Stimulated activated CD8-positive, alpha-beta memory T cell treated with anti-CD3 and anti-CD28 coated beads, Interleukin-12 subunit alpha, Interleukin-12 subunit beta, amount 100 ng/mL, for 1 hour (primary cell): ENCODE measurements around the gene TRMT10B.

Experiments
- DNase-seq: peaks from one replicate; pipeline ENCODE4 v3.0.0-alpha.2; 2020; ENCODE audit warnings: low read depth

Gene TRMT10B, protein sequence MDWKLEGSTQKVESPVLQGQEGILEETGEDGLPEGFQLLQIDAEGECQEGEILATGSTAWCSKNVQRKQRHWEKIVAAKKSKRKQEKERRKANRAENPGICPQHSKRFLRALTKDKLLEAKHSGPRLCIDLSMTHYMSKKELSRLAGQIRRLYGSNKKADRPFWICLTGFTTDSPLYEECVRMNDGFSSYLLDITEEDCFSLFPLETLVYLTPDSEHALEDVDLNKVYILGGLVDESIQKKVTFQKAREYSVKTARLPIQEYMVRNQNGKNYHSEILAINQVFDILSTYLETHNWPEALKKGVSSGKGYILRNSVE

DNA sequence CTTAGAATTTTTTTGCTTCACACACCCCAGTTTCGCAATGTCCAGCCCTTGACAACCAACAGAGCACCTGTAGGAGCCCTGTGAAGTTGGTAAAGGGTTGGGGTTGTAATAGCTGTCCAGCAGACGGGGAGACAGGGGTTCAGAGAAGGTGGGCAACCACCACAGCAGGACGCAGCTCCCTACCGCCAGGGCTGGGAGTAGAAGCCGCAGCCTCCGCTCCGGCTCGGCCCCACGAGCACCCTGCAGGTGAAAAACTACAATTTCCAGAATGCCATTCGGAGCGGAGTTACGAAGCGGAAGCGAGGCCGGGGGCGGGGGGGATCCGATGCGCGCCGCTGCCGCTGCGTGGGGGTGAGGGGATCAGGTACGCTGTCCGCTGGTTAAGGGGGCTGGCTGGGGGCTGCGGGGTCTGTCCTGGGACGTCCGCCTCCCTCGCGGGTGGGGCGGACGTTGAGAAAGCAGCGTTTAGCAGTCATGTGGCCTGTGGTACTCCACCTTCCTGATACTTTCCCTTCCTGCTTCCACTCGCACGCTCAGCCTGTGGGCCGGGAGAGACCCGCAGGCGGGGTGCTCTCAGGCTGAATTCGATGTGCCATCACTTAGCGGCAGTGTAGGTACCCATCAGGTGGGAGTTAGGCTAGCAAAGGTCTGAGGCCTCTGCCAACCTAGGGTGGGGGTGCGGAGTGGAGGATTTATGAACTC lies at the start of gene TRMT10B:
TRMT10B (plus strand) TSS at position 317 of the 702 bp plus-strand sequence. CDS start 8,127 bp downstream, outside the sequence.
- peak; percentile 47 for DNase-seq

DNA sequence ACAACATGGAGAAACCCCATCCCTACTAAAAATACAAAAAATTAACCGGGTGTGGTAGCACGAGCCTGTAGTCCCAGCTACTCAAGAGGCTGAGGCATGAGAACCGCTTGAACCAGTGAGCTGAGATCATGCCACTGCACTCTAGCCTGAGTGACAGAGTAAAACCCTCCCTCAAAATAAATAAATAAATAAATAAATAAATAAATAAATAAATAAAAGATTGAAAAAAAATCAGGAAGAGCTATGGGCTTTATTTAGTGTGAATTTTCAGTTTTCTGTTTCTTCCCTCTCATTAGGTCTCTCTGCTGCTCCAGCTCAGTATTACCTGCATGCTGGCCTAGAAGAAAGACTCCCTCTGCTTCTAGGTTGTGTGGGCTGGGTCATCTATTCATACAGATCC lies 47.8 kb upstream of the TRMT10B start:
- DNase-seq: no peak

DNA sequence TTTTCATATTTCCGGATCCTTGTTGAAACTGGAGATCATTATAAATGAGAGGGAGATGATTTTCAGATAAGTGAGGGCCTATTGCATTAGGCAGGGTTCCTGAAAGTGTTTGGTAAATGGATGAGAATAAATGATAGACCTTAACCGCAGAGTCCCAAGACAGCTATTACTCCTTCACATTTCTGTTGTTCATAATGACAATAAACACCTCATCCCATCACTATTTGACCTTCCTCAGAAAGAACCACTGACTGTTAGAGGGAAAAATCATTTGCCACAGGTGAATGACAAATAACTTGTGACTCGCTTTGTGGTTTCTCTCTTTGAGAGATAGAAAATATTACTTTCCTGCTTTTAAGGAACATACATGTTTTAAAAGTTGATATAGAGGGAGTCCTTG lies 47.3 kb upstream of the TRMT10B start:
- no peak for DNase-seq

DNA sequence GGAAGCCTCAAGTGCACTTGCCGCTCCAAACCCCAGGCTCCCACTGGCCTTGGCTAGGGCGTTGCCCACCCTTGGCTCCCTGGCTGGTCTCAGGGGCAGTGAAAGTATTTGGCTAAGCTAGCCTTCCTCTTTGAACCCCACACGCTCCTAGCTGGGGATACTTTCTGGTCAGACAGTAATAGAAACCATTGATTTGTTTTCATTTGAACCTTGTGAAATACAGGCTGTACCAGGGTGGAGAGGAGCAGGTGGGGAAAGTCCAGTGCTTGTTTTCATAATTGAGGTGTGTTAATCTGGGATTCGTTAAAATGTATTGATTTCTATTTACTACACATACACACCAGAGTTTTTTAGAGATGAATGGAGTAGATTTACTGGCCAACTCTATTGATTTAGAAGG lies 45.9 kb upstream of the TRMT10B start:
- DNase-seq: no peak

DNA sequence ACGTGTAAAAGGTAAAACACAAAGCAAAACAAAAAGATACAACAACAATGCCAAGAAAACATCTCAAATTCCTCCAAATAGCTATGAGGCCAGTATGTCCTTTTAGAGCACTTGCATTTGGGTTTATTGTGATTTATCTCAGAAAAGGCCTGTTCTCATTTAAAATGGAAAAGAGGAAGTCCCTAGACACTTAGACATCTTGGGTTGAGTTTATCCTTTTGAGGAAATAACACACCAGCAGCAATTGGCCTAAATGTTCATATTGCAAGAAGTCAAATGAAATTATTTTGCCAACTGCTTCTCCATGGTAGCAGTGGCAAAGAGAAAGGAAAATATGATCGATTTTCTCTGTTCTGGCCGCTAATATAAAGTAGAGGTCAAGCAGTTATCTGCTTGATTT lies 43.6 kb upstream of the TRMT10B start:
- DNase-seq: no peak

DNA sequence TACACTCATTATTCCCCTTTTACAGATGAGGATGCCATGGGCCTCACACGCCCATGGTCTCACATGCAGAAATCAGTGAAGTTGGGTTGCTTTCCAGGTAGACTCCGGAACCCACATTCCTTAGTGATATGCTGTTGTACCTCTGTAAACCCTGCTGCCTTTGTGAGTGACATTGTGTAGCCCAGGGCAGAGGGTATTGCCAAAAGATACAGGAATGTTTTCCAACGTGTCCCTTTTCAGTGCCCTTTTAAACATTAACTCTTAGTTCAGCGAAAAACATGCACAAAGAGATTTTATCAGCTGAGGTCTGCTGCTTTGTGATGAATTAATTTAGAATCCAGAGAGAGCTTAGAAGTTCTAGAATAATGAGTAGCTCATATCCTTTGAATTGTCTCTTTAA lies 38.3 kb upstream of the TRMT10B start:
- no peak for DNase-seq

DNA sequence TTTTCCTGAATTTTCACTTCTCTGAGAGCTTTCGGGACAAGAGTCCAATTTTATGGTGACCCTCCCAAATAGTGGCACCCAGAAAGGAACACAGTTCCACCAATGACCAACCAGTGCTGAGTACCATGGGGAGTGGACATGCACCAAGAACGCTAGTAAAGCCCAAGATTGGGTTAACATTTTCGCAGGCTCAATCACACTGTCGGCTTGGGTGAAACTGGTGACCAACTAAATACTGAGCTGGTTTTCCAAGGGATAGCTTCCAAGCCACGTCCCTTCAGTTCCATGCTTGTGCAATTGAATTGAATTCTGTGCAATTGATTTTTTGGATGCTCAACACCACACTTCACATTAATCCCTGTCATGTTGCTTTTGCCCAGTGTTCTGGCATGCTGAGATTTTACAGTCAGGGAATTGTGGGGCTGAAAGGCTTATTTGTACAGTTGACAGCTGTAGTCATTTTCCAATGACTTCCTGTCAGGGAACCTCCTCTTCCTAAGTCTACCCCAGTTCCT lies 37.6 kb upstream of the TRMT10B start:
- no peak for DNase-seq

DNA sequence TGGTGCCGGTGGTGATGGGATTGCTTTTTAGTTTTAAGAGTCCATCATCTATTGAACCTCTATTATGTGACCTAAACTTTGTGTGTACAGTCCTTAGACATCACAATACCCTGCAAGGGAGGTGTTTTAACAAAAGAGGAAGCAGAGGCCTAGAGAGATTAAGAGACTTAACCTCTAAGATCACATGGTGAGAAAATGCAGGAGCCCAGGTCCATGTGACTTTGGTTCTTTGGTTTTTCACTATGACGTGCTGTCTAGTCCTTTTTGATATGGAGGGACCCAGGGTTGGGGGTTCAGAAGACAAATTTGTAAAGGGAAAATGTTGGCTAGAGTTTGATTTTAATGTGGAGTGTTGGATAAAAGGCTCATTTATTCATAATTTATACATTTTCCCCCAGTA lies 34.1 kb upstream of the TRMT10B start:
- DNase-seq: no peak

DNA sequence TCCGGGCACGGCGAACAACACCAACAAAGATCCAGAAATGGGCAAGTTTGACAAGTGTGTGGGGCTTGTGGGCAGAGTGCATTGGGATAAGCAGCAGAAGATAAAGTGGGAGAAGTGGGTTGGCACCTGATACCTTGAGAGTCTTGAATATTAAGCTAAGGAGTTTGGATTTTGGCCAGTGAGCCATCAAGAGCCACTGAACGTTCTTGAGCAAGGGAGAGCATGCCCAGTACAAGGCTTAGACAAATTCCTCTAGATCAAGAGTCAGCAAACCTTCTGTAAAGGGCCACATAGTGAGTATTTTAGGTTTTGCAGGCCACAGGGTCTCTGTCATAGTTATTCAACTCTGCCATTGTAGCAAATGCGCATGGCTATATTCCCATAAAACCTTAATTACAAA lies 26.6 kb upstream of the TRMT10B start:
- no peak for DNase-seq

DNA sequence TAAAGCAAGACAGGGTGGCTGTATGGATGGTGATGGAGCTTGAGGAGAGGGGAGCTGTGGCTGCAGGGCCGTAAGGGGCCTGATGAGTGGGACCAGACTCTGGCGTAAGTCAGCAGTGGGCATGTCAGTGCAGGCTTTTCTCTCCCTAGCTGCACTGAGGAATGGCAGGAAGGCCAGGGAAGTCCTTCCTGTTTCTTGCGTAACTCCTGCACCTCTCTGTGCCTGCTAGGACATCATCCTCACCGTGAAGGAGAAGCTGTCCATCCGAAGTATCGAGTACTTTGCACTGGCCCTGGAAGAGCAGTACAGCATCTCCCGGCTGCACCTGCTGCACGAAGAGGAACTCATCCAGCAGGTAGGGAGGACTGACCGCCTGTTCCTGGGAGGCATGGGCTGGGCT lies 24.1 kb upstream of the TRMT10B start:
- no peak for DNase-seq

DNA sequence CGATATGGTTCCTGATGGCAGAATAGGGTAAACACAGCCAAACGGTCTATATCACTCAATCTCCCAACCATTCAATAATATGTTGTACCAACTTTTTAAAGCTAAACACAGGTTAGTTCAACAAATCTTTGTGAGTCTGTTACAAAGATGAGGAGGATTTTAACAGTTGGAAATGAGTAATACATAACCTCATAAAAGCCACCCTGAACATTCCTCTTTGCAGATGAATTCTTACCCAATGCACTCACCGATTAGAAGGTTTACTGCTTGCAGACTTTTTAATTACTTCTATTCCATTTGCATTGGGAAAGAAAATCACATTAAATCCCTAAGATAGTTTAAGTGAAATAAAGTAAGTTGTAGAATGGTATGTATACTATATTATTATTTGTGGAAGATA lies 23.3 kb upstream of the TRMT10B start:
- DNase-seq: no peak

DNA sequence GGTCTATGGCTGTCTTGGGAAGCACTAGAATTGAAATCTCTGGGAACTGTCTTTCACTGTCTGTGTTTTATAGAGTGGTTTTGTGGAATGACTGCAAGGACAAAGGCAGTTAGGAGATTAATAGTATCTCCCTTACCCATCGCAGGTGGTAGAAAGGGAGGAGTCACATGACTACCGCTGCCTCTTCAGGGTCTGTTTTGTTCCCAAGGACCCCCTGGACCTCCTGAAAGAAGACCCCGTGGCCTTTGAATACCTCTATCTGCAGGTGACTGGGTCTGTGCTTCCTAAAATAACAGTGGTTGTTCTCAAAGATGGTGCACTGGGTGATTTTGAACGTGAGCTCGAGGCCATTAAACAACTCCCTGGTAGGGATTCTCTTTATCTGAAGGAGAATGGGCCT lies 22.8 kb upstream of the TRMT10B start:
- DNase-seq: no peak

DNA sequence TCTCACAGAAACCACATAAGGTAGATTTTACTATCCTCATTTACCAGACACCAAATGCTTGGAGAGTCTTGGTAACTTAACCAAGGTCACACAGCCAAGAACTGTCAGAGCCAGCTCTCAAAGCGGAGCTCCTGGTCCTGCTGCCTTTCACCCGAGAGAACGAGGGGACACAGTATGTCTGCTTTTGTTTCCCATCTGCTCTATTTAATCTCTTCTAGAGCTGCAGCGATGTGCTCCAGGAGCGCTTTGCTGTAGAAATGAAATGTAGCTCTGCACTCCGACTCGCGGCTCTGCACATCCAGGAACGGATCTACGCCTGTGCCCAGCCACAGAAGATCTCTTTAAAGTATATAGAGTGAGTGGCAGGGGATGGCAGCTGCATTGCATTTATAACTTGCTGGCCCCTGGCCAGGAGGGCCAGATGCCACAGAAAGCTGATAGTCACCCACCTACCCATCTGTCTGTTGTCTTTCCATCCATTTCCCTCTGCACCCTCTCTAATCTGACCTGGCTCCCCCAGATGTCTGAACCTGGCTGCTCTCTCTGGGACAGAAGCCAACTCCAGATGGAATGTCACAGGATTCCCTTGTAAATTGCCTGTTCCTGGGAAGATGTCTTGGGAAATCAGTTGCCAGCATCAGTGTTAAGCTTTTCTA lies 21.4 kb upstream of the TRMT10B start:
- no peak for DNase-seq

DNA sequence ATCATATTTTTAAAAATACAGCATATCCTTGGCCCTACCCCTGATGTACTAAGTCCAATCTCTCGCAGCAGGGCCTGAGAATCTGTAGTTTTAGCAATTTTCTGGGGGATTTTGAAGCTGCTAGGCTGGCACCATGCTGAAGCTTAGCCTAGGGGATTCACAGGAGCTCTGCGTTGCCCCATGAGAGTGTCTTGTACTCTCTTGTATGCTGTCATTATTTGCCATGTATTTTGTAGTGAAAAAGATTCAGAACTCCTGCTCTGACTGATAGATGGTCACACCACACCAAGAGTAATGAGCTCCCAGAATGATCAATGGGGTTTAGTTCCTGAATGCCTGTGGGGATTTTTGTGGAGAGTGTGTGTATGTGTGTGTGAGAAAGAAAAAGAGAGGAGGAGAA lies 20.7 kb upstream of the TRMT10B start:
- DNase-seq: no peak

DNA sequence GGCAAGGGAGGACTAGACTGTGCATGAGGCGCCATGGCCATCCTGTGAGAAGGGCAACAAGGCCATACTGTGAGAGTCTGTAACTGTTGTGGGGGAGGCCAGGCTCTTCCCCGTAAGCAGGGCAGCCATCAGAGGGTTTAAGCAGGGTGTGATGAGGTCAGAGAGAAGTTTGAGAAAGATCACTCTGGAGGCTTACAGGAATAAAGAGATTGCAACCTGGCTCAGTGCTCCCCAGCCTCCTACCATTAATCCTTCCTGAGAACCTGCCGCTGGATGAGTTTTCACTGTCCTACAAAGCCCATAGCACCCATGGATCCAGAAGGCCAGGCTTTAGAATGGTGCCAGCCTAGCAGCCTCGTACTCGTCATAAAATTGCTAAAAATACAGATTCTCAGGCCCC lies 14.4 kb upstream of the TRMT10B start:
- DNase-seq: no peak

DNA sequence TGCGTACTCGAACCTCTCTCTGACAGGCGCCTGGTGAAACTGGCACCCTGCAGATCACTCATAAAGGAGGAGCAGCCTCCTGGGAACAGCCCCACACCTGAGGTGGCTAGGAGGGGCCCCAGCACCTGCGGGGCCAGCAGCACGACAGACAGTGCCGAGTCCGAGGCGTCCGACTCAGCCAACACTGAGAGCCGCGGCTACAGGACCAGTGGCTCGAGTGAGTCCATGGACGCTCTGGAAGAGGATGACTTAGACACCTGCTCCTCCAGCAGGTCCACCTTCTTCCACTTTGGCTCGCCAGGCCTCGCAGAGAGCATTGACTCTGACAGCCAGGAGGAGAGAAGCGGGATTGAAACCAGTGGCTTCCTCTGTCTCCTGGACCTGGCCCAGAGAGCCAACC lies 13.5 kb upstream of the TRMT10B start:
- DNase-seq: no peak

DNA sequence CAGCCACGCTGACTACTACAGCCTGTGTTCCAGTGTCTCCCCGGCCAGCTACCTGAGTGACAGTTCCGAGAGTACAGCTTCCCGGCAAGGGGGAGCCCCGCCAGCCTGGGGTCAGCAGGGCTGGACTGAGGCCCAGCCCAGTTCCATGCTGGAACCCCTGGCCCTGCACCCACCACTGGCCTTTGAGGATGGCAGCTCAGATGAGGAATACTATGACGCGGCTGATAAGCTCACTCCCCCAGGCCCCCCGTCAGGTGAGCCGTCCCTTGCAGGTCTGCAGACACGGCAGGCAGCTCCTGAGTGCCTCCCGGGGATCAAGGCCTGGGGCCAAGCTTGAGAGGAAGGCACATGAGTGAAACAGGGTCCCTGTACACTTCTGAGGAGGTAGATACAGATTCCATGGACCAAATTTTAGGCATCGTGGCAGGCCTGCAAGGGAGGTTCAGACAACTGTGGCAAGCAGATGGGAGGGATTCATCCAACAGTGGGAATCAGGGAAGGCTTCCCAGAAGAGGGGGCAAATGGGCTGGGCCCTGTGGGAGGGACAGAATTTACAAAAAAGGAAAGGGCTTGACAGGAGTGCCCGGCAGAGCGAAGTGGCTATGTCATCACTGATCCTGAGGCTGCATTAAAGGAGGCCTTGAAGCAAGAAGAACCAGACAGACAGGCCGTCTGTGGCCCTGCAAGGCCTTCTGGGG lies 12.8 kb upstream of the TRMT10B start:
- DNase-seq: no peak

DNA sequence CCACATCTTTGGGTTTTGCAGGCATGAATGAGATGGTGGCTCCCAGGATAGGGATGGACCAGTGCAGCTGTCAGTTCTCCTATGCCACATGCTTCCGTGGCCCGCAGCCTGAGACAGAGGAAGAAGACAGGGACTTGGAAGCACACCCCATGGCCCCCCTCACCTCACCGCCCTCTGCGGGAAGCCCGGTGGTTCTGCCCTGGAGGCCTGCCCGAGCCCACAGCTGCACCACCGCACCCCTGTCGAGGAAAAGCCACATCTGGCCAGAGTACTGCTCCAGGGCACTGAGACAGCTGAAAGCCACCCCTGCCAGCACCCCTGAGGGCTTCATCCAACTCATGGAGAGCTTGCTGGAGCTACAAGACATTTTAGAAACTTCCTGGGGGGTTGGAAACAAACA lies 7.6 kb upstream of the TRMT10B start:
- no peak for DNase-seq

DNA sequence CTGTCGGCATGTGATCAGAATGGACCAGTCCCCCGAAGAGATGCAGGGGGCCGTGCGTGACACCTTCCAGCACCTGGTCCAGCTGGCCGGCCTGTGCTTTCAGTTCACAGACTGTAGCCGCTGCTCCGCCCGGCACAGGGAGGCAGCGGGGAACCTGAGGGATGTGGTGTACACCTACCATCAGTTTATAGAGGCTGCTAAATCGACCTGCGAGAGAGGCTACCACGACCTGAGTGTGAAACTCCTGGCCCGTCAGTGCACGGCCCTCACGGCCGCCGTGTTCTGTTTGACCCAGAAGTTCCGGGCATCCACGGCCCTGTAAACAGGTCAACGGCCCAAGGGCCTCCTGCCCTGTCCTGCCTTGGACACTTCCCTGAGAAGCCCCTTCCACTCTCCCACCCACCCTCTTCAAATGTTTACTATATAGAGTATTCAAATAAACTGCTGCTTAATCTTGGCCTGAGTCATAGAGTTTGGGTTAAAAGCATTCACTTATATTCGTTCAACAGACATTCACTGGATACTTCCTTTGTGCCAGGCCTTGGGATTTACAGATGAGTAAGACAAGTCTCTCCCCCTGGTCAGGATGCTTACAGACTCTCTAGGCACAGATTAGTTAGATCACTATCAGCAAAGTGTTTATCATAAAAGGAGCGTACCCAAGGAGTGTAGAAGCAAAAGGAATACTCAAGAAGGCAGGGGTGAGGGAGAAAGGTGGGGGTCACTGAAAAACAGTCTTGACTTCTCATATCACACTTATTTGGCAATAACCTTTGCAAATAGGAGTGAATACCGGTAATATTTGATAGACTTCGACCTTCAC lies 6.9 kb upstream of the TRMT10B start:
- no peak for DNase-seq

DNA sequence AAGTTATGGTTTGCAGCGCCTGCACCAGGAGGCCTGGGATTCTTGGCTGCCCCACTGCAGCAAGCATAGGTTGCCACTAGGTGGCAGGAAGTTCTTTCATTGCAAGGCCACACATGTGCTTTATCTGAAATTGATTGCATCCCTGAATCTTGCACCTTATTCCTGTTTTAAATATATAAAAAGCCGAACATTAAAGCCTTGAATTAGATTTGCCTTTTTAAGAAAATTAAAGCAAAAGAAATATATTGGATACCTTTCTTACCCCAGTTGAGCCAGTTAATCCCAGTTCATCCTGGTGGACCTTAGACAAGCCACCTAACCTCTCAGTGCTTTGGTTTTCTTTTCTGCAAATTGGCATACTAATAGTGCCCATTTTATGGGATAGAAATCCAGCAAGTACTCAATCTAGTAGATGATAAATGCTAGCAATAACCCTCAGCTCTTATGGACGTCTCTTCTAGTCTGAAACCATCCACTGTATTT lies 6.3 kb upstream of the TRMT10B start:
- DNase-seq: peak; percentile 25

DNA sequence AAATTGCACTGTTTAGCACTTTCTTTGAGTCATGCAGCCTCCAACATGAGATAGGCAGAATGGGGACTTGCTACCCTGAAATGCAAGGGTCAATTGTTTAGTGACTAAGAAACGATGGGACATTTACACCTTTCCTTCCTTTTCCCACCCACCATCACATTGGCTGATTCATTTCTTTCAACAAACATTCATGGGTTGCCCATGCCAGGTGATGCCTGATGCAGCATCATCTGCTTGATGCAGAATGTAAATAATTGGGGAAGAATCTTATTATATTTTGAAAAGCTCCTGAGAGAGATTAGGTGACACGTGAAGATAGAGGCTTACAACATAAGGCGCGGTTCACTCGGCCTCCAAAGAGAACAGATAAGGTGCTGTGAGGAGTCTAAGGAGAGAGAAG lies 4.5 kb upstream of the TRMT10B start:
- no peak for DNase-seq
